ENCODE results near the gene ARID2.

GRCh38 chr12:45878630-45879255 is 149.2 kb downstream of the ARID2 start:
- TF ChIP-seq POLR2A (IDR thresholded peaks at IDR 0.05) (no peak), CTCF (IDR thresholded peaks at IDR 0.05) (no peak)
